CD4-positive, alpha-beta T cell treated with Interleukin-1 beta for 1 hour (primary cell): ENCODE measurements around the gene NAGK.

Experiments used
- DNase-seq, 2 donors: peaks; one replicate each; pipeline ENCODE4 v3.0.0-alpha.2; 2020 to 2022

Gene NAGK

GRCh38 chr2:71117063-71117462, 48.6 kb downstream of the NAGK start:
- DNase-seq = no peak

- no peak for DNase-seq
Measured at GRCh38 chr2:71120195-71120594, 51.7 kb downstream of the NAGK start.

- no peak for DNase-seq
Measured at GRCh38 chr2:71121479-71121878, 53.0 kb downstream of the NAGK start.

- DNase-seq = no peak
Measured at GRCh38 chr2:71122387-71123298, 54.2 kb downstream of the NAGK start.

- no peak for DNase-seq
Measured at GRCh38 chr2:71125506-71126294, 57.3 kb downstream of the NAGK start.

GRCh38 chr2:71126957-71127356, 58.5 kb downstream of the NAGK start:
- DNase-seq = no peak
